DMS153 (cell line): ENCODE data around the gene SIDT2.
"Not testable (repeated sequence)": the region's sequence is repeated elsewhere in the genome, so short reads cannot be mapped to it uniquely, and the experiment has no call there.

Experiments used
- DNase-seq: peaks from one replicate; lab custom pipeline; 2025; lab: John Stamatoyannopoulos, UW

The SIDT2 gene

DNA sequence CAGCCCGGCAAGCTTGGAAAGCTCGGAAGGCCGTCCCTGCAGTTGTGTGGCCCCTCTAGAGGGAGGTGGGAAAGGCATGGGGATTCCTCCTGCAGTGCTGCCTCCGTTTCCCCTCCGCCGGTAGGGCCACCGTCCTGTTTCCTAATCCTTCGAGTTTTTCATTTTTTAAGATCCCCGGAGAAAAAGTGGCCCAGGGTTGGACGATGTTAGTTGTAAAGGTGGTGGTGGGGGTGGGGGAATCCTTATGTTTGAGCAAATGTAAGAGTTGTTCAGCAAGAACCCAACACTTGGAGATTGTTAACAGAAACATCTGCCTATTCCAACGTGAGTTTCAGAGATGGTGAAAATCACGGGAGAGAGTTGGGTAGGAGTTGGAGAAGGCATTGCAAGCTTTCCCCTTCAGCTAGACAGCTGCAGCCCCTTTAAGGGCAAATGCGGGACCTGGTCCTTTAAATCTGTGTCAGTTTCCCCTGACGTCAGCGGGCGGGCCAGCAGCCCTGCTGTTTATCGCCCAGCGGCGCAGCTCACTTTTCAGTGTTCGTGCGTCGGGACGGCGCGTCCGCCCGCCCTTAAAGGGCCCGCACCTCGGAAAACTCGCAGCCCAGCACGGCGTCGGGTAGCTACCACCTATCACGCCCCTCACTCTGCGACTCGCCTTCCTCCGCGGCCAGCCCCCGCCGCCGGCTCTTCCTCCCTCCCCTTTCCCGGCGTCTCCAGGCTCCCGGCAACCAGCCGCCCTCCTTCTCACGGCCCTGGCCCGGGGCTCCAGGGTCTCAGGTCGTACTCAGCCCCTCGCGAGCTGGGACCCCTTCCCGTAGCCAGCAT, at the start of gene SIDT2:
Gene SIDT2, plus strand, starts transcription at position 534 of the 825 bp plus-strand sequence. CDS start 521 bp downstream, outside the sequence.
- DNase-seq, result peak; percentile 84

DNA sequence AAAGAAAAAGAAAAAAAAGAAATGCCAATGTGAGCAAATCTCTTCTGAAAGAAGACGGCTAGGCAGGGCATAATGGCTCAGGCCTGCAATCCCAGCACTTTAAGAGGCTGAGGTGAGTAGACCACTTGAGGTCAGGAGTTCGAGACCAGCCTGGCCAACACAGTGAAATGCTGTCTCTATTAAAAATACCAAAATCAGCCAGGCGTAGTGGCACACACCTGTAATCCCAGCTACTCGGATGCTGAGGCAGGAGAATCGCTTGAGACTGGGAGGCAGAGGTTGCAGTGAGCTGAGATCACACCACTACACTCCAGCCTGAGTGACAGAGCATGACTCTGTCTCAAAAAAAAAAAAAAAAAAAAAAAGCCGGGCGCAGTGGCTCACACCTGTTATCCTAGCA, 48.1 kb upstream of the SIDT2 start:
- DNase-seq, result not testable (repeated sequence)

DNA sequence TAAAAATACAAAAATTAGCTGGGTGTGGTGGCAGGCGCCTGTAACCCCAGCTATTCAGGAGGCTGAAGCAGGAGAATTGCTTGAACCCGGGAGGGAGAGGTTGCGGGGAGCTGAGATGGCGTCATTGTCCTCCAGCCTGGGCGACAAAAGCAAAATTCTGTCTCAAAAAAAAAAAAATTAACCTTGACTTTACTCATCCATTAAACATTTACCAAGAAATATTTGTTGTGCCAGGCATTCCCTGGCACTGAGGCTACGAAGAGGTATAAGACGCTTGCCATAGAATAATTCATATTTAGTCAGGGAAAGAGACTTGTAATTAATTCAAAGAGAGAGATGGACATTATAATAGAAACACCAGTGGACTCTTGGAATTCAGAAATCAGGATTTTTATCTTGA, 47.7 kb upstream of the SIDT2 start:
- DNase-seq, result no peak

DNA sequence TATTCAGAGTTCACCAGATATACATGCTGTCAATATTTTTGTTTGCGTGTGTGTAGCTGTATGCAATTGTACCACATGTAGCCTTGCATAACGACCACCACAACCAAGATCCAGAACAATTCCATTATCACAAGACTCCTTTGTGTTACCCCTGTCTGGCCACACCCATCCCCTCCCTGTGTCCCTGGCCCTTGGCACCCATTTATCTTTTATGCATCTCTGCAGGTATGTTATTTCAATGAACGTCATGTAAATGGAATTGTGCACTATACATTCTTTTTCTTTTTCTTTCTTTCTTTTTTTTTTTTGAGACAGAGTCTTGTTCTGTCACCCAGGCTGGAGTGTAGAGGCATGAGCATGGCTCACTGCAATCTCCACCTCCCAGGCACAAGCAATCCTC, 44.1 kb upstream of the SIDT2 start:
- no peak for DNase-seq

DNA sequence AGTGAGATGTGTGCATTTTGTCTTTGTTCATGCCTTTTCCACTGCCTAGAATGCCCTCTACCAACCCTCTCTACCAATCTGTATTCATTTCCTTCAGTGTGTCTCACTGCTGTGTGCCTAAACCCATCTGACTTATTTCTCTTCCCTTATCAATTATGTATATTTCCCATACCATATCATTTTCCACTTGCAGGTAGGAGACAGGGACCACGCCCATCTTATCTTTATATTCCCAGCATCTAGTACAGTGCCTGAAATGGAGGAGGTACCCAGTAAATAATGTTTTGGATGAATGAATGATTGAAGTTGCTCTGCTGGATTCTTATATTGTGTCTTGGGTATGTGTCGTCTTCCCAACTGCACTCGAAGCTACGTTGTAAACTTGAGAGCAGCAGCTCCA, 43.6 kb upstream of the SIDT2 start:
- not testable (repeated sequence) for DNase-seq

DNA sequence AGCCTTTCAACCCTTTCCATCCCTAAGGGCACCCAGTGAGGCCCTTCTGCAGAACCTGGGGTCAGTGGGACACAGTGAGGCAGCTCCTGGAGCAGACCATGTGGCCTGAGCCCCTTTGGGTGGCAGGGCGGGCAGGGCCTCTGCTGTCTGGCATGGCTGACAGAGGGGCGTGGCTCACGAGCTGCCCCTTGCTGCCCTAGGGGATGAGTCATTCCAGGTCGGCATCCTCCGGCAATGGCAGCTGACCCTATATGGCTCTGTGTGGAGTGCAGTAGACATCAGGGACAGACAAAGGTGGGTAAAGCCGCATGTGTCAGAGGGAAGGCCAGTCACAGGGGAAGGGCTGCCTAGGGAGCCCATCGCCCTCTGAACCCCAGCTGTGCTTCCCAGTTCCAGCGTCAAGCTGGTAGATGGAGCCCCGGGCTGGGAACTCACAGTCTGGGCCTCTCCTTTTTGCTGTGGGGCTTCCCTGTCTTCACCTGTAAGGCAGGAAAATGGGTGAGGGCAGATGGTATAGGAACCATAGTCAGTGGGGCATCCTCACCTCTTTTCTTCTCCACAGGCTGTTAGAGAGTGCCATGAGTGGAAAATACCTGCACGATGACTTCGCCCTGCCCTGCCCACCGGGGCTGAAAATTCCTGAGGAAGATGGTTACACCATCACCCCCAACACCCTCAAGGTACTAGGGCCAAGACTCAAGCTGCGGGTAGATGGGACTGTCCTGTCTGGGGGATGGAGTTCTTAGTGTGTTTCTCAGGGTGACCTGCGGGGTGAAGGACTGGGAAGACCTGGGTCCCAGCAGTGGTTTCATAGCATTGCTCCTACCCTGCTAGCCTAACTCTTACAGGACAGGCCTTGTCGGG, 41.1 kb upstream of the SIDT2 start:
- DNase-seq, result not testable (repeated sequence)

DNA sequence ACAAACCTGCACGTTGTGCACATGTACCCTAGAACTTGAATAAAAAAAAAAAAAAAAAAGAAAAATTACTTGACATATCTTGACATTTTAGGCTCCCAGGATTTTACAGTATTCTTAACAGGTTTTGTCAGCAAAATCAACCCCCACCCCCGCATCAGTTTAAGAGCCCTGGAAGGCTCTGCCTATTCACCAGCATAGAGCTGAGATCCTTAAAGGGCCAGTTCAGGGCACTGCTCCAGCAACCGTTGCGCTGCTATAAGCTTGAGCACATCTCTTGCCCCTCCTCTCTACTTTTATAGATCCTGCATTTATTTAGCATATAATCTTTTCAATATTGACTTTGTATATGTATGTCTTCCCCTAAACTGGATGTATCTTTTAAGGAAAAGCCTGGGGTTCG, 35.2 kb upstream of the SIDT2 start:
- DNase-seq, result peak; percentile 32

DNA sequence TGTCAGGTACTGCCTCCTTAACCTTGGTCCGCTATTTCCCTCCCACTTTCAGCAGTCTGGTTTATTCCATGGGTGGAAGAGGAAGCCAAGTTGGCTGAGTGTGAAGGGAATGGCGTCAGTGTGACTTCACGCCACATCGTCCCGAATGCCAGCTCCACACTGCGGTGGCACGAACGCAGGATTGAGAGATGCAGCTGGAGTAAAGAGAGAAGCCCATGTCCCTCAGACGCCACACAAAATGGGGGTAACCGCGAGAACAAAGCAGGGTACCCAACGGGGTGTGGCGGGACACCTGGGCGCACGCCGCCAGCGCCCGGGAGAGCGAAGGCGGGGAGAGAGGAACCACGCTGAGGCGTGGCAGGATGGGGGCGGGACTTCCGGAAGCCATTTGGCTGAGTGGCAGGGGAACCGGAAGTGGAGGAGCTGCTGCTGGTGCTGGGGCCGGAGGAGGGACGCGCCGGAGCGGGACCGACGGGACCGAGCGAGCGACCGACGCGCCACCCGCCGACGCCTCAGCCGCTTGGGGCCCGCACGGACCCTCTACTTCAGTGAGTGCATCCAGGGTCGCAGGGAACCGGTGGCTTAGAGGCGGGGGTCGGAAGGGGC, 34.6 kb upstream of the SIDT2 start, which contains the start of gene PAFAH1B2:
Gene PAFAH1B2, plus strand, starts transcription at position 417 of the 606 bp plus-strand sequence. CDS start 8,161 bp downstream, outside the sequence.
- peak; percentile 83 for DNase-seq

DNA sequence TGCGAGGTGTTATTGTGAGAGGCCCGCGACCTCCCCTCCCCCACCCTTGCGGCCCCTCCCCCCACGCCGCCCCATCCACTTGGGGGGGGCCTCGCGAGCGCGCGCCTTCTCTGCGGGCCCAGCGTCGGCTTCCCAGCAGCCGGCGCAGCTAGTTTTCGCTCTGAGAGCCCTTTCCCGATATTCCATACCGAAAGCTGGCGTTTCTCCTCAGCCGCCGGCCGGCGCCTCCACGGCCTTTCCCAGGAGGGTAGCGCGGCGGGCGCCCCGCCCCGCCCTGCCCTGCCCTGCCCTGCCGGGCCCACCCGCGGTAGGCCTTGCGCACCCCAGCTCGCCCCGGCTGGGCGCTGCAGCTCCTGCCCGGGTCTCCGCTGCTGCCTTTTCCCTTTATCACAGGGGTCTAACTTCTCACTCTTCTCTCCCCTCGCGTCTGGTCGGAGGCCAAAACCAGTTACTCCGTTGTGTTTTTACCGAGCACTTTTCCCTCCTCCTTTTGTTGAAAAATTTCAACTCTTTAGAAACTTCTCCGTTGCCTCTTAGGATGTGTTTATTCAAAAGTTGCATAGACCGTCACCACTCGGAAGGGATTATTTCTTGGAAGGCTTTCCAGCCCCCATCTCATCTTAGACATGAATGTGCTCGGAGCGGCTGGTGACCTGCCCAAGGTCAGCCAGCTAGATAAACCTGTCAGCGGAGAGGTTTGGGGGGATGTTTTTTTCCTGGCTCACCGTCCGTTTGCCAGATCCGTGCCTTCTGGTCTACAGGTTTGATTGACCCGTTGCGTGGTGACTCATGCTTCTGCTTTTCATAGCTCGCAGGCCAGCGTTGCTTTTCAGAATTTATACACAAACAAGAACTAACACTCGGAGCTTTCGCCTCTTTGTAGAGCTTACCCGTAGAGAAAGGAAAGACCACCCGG, 33.8 kb upstream of the SIDT2 start:
- no peak for DNase-seq

DNA sequence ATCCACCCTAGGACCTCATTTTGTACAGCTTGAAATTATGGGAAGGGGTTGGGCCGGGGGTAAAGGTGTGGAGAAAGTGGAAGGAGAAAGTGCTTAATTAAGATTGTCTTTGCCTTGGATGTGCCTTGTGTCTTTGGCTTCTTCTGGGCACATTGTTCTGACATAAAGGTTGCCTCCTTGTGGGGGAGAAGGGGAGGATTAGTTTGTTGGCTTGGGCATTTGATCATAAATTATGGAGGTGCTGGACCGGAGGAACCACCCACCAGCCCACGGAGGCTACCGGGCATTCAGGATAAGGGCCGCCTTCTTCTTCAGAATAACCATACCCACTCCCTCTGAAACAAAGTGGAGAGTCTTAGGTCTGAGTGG, 33.2 kb upstream of the SIDT2 start:
- no peak for DNase-seq

DNA sequence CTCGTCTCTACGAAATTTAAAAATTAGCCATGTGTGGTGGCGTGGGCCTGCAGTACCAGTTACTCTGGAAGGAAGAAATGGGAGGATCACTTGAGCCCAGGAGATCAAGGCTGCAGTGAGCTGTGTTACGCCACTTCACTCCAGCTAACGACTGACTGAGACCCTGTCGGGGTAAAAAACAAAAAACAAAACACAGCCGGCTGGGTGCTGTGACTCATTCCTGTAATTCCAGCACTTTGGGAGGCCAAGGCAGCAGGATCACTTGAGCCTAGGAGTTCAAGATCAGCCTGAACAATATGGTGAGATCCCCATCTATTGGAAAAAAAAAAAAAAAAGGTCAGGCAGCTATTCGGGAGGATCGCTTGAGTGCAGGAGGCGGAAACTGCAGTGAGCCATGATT, 32.0 kb upstream of the SIDT2 start:
- DNase-seq, result no peak

DNA sequence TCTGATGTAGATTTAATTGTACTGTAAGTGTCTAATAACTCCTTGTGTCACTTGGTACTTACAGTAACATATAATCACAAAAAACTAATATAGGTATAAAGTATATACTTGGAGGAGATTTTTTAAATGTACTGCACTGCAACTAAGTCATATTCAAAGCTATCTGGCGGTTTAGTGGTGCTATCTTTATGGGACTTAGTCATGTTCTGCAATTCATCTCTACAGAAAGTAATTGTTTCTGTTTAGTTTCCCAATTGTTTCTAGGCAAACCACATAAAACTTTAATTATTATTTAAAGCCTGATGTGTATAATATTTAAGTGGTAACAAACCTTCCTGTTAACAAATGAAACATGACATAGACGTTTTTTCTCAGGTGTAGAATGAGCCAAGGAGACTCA, 26.5 kb upstream of the SIDT2 start:
- no peak for DNase-seq

DNA sequence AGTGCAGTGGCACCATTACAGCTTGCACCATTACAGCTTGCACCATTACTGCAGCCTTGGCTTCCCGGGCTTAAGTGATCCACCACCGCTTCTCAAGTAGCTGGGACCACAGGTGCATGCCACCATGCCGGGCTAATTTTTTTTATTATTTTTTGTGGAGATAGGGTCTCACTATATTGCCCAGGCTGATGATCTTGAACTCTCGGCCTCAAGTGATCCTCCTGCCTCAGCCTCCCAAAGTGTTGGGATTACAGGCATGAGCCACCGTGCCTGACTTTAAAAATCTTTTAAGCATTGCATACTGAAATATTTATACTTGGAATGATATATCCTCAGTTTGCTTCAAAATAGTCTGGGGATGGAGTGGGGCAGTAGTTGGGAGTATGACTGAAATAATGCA, 24.1 kb upstream of the SIDT2 start:
- no peak for DNase-seq

DNA sequence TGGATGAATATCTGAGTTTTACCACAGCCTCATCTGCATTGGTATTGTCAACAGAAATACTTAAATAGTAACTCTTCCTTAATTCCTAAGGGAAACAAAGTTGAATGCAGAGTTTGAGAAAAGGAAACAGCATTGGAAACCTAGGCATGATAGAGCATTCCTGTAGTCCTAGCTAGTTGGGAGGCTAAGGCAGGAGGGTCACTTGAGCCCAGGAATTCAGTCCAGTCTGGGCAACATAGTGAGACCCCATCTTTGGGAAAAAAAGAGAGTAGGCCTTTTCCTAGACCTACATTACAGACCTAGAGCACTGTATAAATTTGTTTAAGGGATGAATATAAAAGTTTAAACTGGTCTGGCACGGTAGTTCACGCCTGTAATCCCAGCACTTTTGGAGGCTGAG, 21.0 kb upstream of the SIDT2 start:
- DNase-seq, result no peak

DNA sequence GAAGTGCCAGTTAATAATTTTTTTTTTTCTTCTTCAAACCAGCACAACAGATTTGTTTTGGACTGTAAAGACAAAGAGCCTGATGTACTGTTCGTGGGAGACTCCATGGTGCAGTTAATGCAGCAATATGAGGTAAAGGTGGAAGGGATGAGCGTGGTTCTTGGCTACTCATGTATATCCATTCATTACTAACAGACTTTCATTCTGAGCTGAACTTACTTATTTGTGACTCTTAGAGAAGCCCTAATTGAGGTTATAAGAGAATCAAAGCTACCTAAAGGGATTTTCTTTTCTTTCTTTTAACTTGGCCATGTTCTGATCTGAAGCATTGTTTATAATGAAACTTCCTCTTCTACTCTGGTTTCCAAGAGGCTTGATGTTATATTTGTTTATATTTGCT, 18.7 kb upstream of the SIDT2 start:
- no peak for DNase-seq

DNA sequence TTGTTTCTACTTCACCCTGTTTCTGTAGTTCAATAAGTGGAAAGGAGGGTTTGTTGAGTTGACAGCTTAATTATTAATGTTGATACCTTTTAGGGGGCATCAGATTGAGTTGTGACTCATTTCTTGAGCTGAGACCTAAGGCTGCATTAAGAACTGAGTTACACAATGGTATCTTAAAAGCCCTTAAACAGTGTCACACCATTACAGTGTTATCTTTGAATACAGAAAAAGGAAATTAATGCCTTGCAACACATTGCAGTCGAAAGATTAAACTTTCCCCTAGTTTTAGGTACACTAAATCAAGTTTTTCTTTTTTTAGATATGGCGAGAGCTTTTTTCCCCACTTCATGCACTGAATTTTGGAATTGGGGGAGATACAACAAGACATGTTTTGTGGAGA, 17.7 kb upstream of the SIDT2 start:
- no peak for DNase-seq

DNA sequence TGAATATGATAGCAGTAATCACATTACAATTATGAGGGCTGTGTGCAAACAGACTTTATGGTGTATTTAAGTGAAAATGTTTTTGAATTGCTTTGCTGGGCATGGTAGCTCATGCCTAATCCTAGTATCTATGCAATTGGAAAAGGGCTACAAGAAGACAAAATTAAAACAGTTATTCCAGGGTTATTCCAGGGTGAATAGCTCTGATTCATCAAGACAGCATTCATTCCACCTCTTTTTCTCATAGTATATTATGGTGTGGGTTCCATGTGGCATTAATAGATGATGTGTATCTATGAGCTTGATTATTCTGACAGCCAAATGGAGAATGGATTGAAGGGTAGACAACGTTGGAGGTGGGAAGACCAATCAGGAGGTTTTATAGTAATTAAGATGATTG, 12.1 kb upstream of the SIDT2 start:
- DNase-seq, result no peak

DNA sequence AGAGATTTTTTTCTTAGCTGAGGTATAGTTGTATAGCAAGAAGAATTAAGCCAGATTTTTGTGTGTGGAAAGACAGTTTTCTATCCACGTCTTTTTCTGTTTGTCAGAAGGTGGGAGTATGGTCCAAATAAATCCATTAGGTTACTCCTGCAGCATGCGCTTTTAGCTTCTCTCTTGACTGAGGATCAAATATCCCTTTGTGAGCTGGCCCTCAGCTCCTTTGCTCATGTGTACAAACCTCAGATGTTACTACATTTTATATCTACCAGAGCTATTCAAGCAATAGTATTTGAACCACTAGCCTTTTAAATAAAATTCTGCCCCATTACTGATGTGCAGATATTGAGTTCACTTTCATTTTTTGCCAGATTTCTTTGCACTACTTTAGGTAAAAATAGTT, 8.8 kb upstream of the SIDT2 start:
- DNase-seq, result no peak

DNA sequence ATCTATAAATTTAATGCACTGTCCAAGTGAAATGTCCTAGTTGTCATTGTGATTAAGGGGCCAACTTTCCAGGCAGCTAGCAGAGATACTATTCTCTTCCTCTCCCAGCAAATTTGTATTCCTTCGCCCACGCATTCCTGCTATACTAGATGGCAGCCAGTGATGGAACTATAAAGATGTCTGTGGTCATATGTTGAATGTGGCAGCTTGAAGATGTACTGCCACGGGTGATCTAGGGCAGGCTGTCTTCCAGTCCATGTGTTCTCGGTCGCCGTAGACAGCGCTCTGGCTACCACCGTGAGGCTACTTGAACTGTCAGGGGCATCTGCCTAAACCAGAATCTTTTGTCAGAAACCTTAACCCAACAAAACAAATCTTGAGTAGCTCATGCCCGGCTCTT, 8.3 kb upstream of the SIDT2 start:
- no peak for DNase-seq

DNA sequence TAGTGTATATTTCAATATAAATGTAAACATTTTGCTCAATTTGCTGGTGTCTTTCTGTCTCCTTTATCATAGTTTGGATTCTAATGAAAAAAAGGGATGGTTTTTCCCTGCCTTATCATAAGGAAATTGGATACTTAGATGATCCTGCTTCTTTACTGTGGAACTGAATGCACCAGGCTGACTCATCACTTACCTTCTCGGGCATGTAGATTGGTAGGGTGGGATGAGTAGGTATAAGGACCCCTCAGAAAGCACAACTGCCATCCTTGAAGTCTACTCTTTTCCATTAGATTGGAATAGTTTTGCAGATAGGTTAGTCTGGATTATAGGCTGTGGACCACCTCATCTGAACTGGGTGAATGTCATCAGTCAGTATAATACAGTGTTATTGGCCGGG, 7.5 kb upstream of the SIDT2 start:
- DNase-seq, result no peak

DNA sequence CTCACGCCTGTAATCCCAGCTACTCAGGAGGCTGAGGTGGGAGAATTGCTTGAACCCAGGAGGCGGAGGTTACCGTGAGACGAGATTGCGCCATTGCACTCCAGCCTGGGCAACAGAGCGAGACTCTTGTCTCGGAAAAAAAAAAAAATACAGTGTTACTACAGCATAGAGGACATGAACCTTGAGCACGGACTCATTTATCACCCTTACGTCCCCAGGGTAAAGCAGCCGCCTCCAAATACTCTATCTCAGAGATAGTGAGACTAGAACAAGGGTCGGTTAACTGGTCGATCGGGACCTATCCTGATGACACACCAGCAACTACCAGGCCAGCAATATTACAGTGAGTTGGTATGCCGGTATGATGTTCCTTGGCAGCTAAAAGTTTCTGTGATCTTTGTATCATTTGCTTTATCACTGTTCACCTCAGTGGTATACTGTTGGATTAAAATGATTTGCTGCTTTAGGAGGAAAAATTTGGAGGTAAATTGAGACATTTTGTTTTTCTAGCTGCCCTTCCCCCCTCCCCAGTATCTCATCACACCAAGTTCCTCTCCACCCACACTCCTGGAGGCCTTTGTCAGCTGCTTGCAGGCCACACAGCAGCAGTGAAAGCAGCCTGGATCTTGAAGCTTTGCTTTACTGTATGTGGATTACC, 7.0 kb upstream of the SIDT2 start:
- no peak for DNase-seq
